H9 (cell line): ENCODE data around the gene ZNF213. TPM values are rescaled to one million over a fixed set of nuclear protein-coding genes. Genes with fewer than 3 reads are reported as not detected.

Experiments
- DNase-seq: peaks from one replicate; pipeline ENCODE4 v3.0.0-alpha.2; 2017
- H2AFZ ChIP-seq: one replicate; pipeline ENCODE4 v1.6.1; 2013; ENCODE audit warnings: mild to moderate bottlenecking, low read length, control low read depth, moderate library complexity
- H2AK5ac ChIP-seq: 2 replicates; pipeline ENCODE4 v1.6.1; 2013; ENCODE audit warnings: low read length, control low read depth, mixed read lengths; ENCODE audit not compliant: insufficient read length
- H2BK120ac ChIP-seq: one replicate; pipeline ENCODE4 v1.6.1; 2013; ENCODE audit warnings: low read depth, mild to moderate bottlenecking, low read length, control low read depth, inconsistent platforms; ENCODE audit not compliant: poor library complexity, severe bottlenecking
- H2BK12ac ChIP-seq: 2 replicates; pipeline ENCODE4 v1.6.1; 2013; ENCODE audit warnings: low read length, control low read depth, mixed read lengths, low read depth; ENCODE audit not compliant: insufficient read length
- H2BK15ac ChIP-seq: 2 replicates; pipeline ENCODE4 v1.6.1; 2013; ENCODE audit warnings: low read depth, low read length, control low read depth
- H2BK20ac ChIP-seq: one replicate; pipeline ENCODE4 v1.6.1; 2013; ENCODE audit warnings: low read depth, mild to moderate bottlenecking, low read length, control low read depth, inconsistent platforms; ENCODE audit not compliant: poor library complexity, severe bottlenecking
- H2BK5ac ChIP-seq: 2 replicates; pipeline ENCODE4 v1.6.1; 2013; ENCODE audit warnings: low read length, control low read depth, mixed read lengths; ENCODE audit not compliant: insufficient read length
- H3K14ac ChIP-seq: 2 replicates; pipeline ENCODE4 v1.6.1; 2013; ENCODE audit warnings: low read length, control low read depth; ENCODE audit not compliant: insufficient read depth
- H3K18ac ChIP-seq: 2 replicates; pipeline ENCODE4 v1.6.1; 2013; ENCODE audit warnings: low read depth, mild to moderate bottlenecking, mixed read lengths, low read length, control low read depth; ENCODE audit not compliant: insufficient read length
- H3K23ac ChIP-seq: 2 replicates; pipeline ENCODE4 v1.6.1; 2013; ENCODE audit warnings: low read length, control low read depth, mixed read lengths, low read depth; ENCODE audit not compliant: insufficient read length
- H3K23me2 ChIP-seq: 2 replicates; pipeline ENCODE4 v1.6.1; 2013; ENCODE audit warnings: low read depth, mild to moderate bottlenecking, mixed read lengths, low read length, control low read depth; ENCODE audit not compliant: insufficient read length, poor library complexity, severe bottlenecking
- H3K27ac ChIP-seq: 2 replicates; pipeline ENCODE4 v1.5.1; 2013; ENCODE audit warnings: low read length, control low read depth, mixed read lengths, low read depth; ENCODE audit not compliant: insufficient read length
- H3K27me3 ChIP-seq: 2 replicates; pipeline ENCODE4 v1.6.1; 2013; ENCODE audit warnings: low read length, control low read depth, inconsistent platforms; ENCODE audit not compliant: insufficient read depth
- H3K4ac ChIP-seq: 2 replicates; pipeline ENCODE4 v1.6.1; 2013; ENCODE audit warnings: low read depth, mild to moderate bottlenecking, control low read depth, inconsistent platforms, low read length, moderate library complexity
- H3K4me1 ChIP-seq: 2 replicates; pipeline ENCODE4 v1.6.1; 2013; ENCODE audit warnings: low read length, control low read depth, inconsistent platforms; ENCODE audit not compliant: insufficient read depth
- H3K4me2 ChIP-seq: 2 replicates; pipeline ENCODE4 v1.6.1; 2013; ENCODE audit warnings: low read length, control low read depth, mixed read lengths; ENCODE audit not compliant: insufficient read length, insufficient read depth
- H3K56ac ChIP-seq: 2 replicates; pipeline ENCODE4 v1.6.1; 2013; ENCODE audit warnings: low read depth, mild to moderate bottlenecking, mixed read lengths, low read length, control low read depth; ENCODE audit not compliant: insufficient read length
- H3K79me1 ChIP-seq: 2 replicates; pipeline ENCODE4 v1.6.1; 2013; ENCODE audit warnings: low read depth, mild to moderate bottlenecking, moderate library complexity, low read length, control low read depth, inconsistent platforms; ENCODE audit not compliant: insufficient read depth, poor library complexity, severe bottlenecking
- H3K79me2 ChIP-seq: 2 replicates; pipeline ENCODE4 v1.6.1; 2013; ENCODE audit warnings: low read length, control low read depth, inconsistent platforms; ENCODE audit not compliant: insufficient read depth
- H3K9ac ChIP-seq: 2 replicates; pipeline ENCODE4 v1.6.1; 2013; ENCODE audit warnings: low read length, control low read depth, mixed read lengths; ENCODE audit not compliant: insufficient read length; ENCODE audit errors: extremely low read depth
- H3K9me3 ChIP-seq: one replicate; pipeline ENCODE4 v1.6.1; 2013; ENCODE audit warnings: low read depth, low read length, inconsistent platforms; ENCODE audit not compliant: control insufficient read depth
- H3T11ph ChIP-seq: one replicate; pipeline ENCODE4 v1.6.1; 2013; ENCODE audit warnings: mild to moderate bottlenecking, low read length, control low read depth, inconsistent platforms
- H4K20me1 ChIP-seq: one replicate; pipeline ENCODE4 v1.6.1; 2013; ENCODE audit not compliant: control insufficient read depth, insufficient read length, insufficient read depth
- H4K5ac ChIP-seq: 2 replicates; pipeline ENCODE4 v1.6.1; 2013; ENCODE audit warnings: low read depth, mild to moderate bottlenecking, mixed read lengths, low read length, control low read depth; ENCODE audit not compliant: insufficient read length
- H4K8ac ChIP-seq: replicated peaks from 2 replicates; pipeline ENCODE4 v1.6.1; 2013; ENCODE audit warnings: low read length, control low read depth, mixed read lengths, low read depth; ENCODE audit not compliant: insufficient read length
- H4K91ac ChIP-seq: 2 replicates; pipeline ENCODE4 v1.6.1; 2013; ENCODE audit warnings: low read depth, mild to moderate bottlenecking, moderate library complexity, mixed read lengths, low read length, control low read depth; ENCODE audit not compliant: insufficient read length
- H3K27ac Mint-ChIP-seq, 3 experiments: 2 replicates in 2 of 3; 3 replicates in 1 of 3; pipeline ENCODE4 v1.8.0; 2020 to 2021; ENCODE audit warnings: mixed read lengths in 3 of 3, mild to moderate bottlenecking in 1 of 3, moderate library complexity in 1 of 3
- H3K27me3 Mint-ChIP-seq: 2 replicates; pipeline ENCODE4 v1.8.0; 2021; ENCODE audit warnings: low read depth, mild to moderate bottlenecking, moderate library complexity, mixed read lengths
- H3K36me3 Mint-ChIP-seq, 3 experiments: 2 replicates in 2 of 3; 3 replicates in 1 of 3; pipeline ENCODE4 v1.8.0; 2020 to 2021; ENCODE audit warnings: low read depth in 3 of 3, mixed read lengths in 3 of 3; ENCODE audit not compliant: insufficient read depth in 1 of 3
- H3K4me1 Mint-ChIP-seq, 2 experiments: 2 replicates each; pipeline ENCODE4 v1.8.0; 2020; ENCODE audit warnings: mixed read lengths in 2 of 2
- H3K4me3 Mint-ChIP-seq, 2 experiments: 2 replicates in 1 of 2; 3 replicates in 1 of 2; pipeline ENCODE4 v1.8.0; 2020 to 2021; ENCODE audit warnings: mild to moderate bottlenecking in 2 of 2, mixed read lengths in 2 of 2, moderate library complexity in 1 of 2
- H3K9me3 Mint-ChIP-seq, 2 experiments: 2 replicates in 1 of 2; 3 replicates in 1 of 2; pipeline ENCODE4 v1.8.0; 2020; ENCODE audit warnings: mild to moderate bottlenecking in 2 of 2, mixed read lengths in 2 of 2, moderate library complexity in 1 of 2
- CTCF ChIP-seq: fragments of 200-600 bp; sonication (generic); conservative IDR thresholded peaks from 3 replicates; pipeline ENCODE4 v1.8.0; 2021; ENCODE audit warnings: antibody characterized with exemption, mild to moderate bottlenecking
- WGBS: extraction: QIAGEN DNeasy Blood & Tissue Kit; methylation state at CpG from one replicate; pipeline ENCODE4 v1.1.7; 2013; ENCODE audit warnings: missing lambda C conversion rate, low lambda C conversion rate, mixed read lengths; ENCODE audit not compliant: insufficient read length; ENCODE audit errors: extremely low coverage; 5-methylcytosine and 5-hydroxymethylcytosine counted together
- total RNA-seq: library from RNA; stranded (reverse); gene quantifications from 2 replicates; pipeline ENCODE4 v1.2.1, GENCODE V29; 2021

Gene ZNF213
- total RNA-seq, 1 experiment from 2014 or later = 6.4 TPM

GRCh38 chr16:3157229-3158025 lies 22.6 kb downstream of the ZNF213 start:
- peak; percentile 91 for DNase-seq
- H3K79me1 ChIP-seq = no peaks in the 10 kb centered on the region

More at GRCh38 chr16:3157229-3158025, 22.6 kb downstream of the ZNF213 start:
- Mint-ChIP-seq H3K9me3 (peaks cover 4 to 11% of the 10 kb centered on the region in 2 experiments; a peak in 4 of 5 replicates), H3K4me1 (peaks cover 3 to 15% of the 10 kb centered on the region in 2 experiments; a peak in 3 of 4 replicates), H3K36me3 (no peaks in the 10 kb centered on the region; a peak in 2 of 7 replicates), H3K27ac (no peak overlapping the region), H3K27me3 (peaks cover 34% of the 10 kb centered on the region), H3K4me3 (peak overlapping the region; percentile 77 to 95)
- H3K9ac ChIP-seq = no peak overlapping the region
- H4K5ac ChIP-seq = no peak overlapping the region
- no peak overlapping the region for H2BK5ac ChIP-seq
- H3K27ac ChIP-seq = no peak overlapping the region
- H2BK12ac ChIP-seq = no peak overlapping the region
- peaks cover 15% of the 10 kb centered on the region for H3K23me2 ChIP-seq
- H3K23ac ChIP-seq = no peak overlapping the region
- H2AFZ ChIP-seq = no peak overlapping the region
- no peaks in the 10 kb centered on the region; the same call in 1 of the 2 replicates for H3K27me3 ChIP-seq
- no peak overlapping the region for H3T11ph ChIP-seq
- no peak overlapping the region for H3K56ac ChIP-seq
- no peak overlapping the region for H2AK5ac ChIP-seq
- H2BK15ac ChIP-seq = no peak overlapping the region
- H3K9me3 ChIP-seq = no peaks in the 10 kb centered on the region
- no peaks in the 10 kb centered on the region for H3K79me2 ChIP-seq
- H2BK120ac ChIP-seq = no peak overlapping the region
- peak overlapping the region; percentile 92 for H3K4me2 ChIP-seq
- H4K91ac ChIP-seq = no peak overlapping the region
- WGBS = no CpG with 5 or more reads among the region's 59 CpGs
- H3K4me1 ChIP-seq = peaks cover 2% of the 10 kb centered on the region; the same call in 1 of the 2 replicates
- H3K4ac ChIP-seq = no peak overlapping the region
- no peak for TF ChIP-seq CTCF
- H4K8ac ChIP-seq = no peak overlapping the region
- H4K20me1 ChIP-seq = no peaks in the 10 kb centered on the region
- no peak overlapping the region for H2BK20ac ChIP-seq
- H3K14ac ChIP-seq = no peak overlapping the region
- no peak overlapping the region for H3K18ac ChIP-seq
